ENCODE results near the gene LSS.

GRCh38 chr21:46237474-46237873 is 8.9 kb upstream of the LSS start:
- TF ChIP-seq POLR2A (IDR thresholded peaks at IDR 0.05) (no peak), CTCF (IDR thresholded peaks at IDR 0.05) (no peak), POLR2AphosphoS5 (IDR thresholded peaks at IDR 0.05) (no peak)
